Stimulated activated CD8-positive, alpha-beta memory T cell treated with anti-CD3 and anti-CD28 coated beads, Interleukin-15, amount 100 ng/mL, for 48 hours (primary cell): ENCODE measurements around the gene LRRC14B.
"Not testable (repeated sequence)": the region's sequence is repeated elsewhere in the genome, so short reads cannot be mapped to it uniquely, and the experiment has no call there.

Experiments used
- DNase-seq, 2 donors: peaks; one replicate each; pipeline ENCODE4 v3.0.0-alpha.2; 2020; ENCODE audit warnings: low read depth in 2 of 2

Gene LRRC14B

DNA sequence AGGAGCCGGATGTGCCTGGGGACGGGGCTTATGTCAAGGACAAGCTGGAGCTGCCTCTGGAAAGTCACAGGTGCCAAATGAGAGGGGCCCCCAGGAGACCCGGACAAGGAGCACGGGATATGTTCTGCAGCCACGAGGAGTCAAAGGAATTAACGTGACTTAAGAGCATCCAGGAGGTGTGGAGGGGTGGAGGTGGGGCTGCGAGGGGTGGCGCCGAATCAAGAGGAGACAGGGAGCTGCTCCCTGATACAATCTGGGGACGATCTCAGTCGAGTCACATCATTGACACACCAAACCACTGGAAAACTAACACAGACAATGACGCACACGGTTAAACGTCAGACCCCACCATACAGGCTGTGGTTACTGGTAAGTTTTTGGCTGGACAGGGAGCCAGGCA lies 16.3 kb downstream of the LRRC14B start:
- no peak for DNase-seq

- no peak for DNase-seq
These were observed 17.3 kb downstream of the LRRC14B start for GRCh38 chr5:208449-209114.

DNA sequence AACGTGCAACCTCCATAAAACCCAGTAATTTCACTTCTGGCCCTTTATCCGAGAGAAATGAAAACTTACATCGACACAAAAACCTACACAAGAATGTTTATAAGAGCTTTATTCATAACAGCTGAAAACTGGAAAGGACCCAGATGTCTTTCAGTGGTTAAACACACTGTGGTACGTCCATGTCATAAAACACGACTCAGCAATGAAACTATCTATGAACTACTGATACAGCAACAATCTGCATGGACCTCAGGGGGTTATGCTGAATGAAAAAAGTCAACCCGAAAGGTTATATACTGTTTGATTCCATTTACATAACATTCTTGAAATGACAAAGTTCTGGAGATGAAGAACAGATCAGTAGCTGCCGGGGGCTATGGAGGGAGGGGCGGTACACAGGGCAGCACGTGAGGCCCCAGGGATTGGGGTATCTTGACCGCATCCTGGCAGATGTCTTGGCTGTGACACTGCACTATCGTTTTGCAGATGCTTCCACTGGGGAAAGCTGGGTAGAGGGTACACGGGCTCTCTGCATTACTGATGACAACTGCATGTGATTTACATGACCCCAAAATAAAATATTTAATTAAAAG lies 22.6 kb downstream of the LRRC14B start:
- DNase-seq = no peak

GRCh38 chr5:215256-215655 lies 24.0 kb downstream of the LRRC14B start:
- not testable (repeated sequence) for DNase-seq

DNA sequence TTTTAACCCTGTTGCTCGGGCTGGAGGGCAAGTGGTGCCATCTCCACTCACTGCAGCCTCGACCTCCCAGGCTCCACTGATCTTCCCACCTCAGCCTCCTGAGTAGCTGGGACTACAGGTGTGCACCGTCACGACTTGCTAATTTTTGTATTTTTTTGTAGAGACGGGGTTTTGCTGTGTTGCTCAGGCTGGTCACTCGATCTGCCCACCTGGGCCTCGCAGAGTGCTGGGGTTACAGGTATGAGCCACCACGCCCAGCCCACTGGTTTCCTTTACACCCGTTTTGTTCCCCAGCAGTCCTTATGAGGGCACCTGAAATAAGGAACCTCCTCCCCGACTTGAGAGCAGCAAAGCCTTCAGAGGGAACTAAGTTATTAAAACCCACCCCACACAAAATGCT lies 24.8 kb downstream of the LRRC14B start:
- not testable (repeated sequence) for DNase-seq

DNA sequence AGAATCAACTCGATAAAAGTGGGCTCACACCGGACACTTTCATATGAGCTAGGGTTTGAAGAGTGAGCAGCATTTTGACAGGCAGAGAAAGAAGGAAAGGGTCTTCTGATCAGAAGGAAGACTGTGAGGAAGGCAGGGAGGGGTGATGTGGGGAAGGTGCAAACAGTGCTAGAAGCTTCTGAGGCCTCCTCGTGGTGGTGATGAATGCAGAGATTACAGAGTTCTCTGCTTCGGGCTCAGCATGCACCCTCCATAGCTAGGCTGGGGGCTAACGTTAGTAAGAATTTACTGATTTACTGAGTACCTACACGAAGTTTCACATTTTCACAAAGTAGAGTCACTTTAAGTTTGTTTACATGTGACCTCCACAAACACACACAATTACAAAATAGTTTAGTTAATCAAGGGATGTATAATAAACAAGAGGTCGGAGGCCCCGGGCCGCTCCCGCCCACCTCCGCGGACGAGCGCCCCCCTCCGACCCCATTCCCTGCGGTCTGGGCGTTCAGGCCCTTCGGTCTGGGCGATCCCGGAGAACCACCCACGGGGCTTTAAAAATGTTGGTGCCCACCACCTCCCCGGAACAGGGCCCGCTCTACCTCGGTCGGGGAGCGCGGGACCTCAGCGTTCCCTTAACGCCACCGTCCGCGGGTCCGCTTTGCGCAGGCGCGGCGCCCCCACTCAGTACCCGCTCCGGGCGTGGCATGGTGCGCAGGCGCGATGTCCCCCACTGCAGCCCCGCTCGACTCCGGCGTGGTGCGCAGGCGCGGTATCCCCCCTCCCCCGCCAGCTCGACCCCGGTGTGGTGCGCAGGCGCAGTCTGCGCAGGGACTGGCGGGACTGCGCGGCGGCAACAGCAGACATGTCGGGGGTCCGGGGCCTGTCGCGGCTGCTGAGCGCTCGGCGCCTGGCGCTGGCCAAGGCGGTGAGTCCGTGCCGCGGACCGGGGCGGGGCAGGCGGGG lies 26.5 kb downstream of the LRRC14B start, which contains the start of the genes CCDC127 and SDHA:
Gene CCDC127 (minus strand): TSS at position 660 of the 963 bp plus-strand sequence. CDS start 1,304 bp downstream, outside the sequence.
Gene SDHA (plus strand): TSS at position 827 of the 963 bp plus-strand sequence. CDS start 36 bp downstream, at position 863.
- peak; percentile 95 to 97 for DNase-seq

GRCh38 chr5:218457-219291 lies 27.4 kb downstream of the LRRC14B start:
- DNase-seq = peak in 1 of 2 donors; percentile 21

DNA sequence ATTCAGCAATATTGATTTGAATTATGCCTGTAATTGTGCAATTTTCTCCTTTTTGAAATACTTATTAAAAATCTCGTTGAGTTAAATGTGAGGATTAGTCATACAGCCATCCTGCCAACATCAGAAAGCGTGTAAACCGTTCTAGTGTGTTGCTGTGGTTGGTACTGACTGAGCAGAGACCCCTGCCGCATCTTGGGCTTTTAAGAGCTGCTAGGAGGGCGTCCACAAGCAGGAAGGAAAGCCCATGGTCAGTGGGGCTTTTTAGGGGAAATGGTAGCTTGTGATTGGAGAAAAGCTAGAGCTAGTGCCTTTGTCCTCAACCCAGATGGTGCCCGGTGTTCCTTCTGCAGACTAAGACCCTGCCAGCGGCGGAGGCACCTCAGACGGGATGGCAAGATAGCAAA lies 28.2 kb downstream of the LRRC14B start:
- DNase-seq = no peak

- no peak for DNase-seq
These were observed 28.7 kb downstream of the LRRC14B start for GRCh38 chr5:219991-220390.

DNA sequence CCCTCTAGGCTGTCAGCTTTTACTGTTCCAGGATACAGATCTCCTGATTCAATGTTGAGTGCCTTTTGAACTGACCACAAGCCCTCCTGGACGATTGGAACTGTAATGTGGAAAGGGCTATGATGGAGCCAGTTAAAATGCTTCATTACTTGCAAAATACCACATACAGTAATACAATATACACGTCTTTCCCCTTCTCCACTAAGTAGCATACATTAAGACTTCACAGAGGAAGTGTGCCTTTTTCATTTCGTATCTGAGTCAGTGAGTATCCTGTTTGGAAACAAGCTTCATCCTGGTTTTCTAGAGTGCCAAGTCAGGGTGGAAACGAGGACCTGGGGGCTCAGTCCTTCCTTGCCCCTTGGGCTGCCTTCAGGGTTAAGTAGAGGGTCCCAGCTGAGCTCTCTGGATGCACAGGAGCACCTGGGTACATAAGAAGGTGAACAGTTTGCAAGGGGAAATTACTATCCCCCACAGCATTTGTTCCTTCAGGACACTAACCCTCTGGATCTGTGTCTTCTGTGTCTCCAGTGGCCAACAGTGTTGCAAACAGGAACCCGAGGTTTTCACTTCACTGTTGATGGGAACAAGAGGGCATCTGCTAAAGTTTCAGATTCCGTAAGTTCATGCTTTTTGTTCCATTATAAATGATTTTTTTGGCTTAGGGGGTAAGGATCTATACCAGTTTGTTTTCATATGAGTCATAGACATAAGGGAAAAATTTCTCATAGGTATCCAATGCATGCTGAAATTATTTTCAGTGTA lies 31.8 kb downstream of the LRRC14B start:
- DNase-seq = not testable (repeated sequence)

- DNase-seq = no peak
These were observed 32.5 kb downstream of the LRRC14B start for GRCh38 chr5:223791-224190.

DNA sequence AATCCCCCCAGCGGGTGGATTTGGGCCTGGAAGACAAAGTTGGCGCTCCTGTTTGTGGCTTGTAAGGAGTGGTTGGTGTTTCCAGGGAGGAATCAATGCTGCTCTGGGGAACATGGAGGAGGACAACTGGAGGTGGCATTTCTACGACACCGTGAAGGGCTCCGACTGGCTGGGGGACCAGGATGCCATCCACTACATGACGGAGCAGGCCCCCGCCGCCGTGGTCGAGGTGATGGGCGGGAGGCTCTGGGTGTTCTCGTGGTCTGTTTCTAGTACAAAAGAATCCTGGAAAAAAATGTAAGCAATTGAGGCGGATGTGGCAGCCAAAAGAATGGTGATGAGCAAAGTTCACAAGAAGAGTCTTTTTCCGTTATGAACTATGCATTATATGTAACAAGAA lies 34.0 kb downstream of the LRRC14B start:
- DNase-seq = no peak

DNA sequence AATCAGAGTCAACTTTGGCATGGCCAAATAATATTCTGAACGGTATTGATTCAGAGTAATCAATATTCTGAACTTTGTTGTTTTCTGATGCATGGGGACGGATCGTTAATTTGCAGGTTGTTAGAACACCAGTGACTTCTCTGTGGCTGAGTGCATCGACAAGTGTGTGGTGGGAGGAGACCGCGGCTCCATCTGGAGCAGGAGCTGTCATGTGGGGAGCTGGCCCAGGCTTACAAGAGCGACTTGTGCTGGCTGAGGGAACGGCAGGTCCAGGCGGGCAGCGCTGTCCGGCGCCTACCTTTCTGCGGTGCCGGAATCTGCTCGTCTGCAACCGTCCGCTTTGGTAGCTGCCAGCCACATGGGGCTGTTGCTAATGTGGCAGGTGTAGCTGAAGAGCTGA lies 36.1 kb downstream of the LRRC14B start:
- DNase-seq = not testable (repeated sequence)

- DNase-seq = no peak
These were observed 37.6 kb downstream of the LRRC14B start for GRCh38 chr5:228886-229285.

DNA sequence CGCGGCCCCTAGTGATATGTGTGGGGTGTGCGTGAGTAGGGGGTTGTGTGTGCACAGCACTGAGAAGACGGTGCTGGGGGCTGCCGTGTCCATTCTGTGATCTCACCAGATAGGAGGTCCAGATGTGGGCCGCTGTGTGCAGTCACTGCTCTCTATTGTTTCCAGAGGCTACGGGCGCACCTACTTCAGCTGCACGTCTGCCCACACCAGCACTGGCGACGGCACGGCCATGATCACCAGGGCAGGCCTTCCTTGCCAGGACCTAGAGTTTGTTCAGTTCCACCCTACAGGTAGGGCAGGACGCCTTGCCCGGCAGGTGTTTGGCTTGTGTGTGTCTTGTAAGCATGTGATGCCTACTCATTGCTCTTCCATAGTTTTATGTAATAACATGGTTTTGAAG lies 39.4 kb downstream of the LRRC14B start:
- no peak for DNase-seq

DNA sequence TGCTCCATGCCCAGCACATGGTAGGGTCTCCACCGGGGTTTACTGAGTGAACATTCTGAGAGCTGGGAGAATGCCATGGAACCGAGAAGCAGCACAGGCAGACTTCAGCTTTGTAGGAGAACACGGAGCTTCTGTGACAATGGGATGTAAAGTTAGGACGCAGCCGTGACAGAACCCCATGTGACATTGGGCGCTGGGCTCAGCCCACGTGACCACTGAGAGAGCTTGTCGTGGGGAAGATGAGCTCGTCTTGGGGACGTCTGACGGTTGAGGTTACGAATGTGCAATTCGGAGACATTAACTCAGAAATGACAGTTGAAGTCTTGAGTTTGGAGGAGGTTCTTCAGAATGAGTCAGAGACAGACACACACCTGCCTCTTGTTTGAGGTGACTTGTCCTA lies 40.4 kb downstream of the LRRC14B start:
- no peak for DNase-seq

DNA sequence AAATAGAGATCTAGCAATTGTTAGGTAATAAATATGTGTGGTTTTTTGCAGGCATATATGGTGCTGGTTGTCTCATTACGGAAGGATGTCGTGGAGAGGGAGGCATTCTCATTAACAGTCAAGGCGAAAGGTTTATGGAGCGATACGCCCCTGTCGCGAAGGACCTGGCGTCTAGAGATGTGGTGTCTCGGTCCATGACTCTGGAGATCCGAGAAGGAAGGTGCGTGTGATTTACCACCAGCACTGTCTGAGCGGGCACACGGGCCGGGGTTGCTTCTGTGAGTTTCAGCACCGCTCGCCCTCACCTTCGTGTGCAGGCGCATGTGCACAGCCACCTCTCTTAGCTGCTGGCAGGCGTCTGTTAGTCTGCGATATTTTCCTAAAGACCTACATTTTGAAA lies 42.1 kb downstream of the LRRC14B start:
- DNase-seq = not testable (repeated sequence)

GRCh38 chr5:234450-234849 lies 43.2 kb downstream of the LRRC14B start:
- DNase-seq = no peak

GRCh38 chr5:235527-235926 lies 44.2 kb downstream of the LRRC14B start:
- not testable (repeated sequence) for DNase-seq

- DNase-seq = not testable (repeated sequence)
These were observed 46.6 kb downstream of the LRRC14B start for GRCh38 chr5:237931-238330.

GRCh38 chr5:240550-240949 lies 49.3 kb downstream of the LRRC14B start:
- DNase-seq = not testable (repeated sequence)
